GM18868 (cell line): Measurements from ENCODE around the gene RIPK1.
"Not testable (repeated sequence)": the region's sequence is repeated elsewhere in the genome, so short reads cannot be mapped to it uniquely, and the experiment has no call there.

Source experiments
- ATAC-seq: cut with Tn5 transposase; IDR thresholded peaks from one replicate; pipeline ENCODE4 v1.9.1; 2021; ENCODE audit warnings: mild to moderate bottlenecking, moderate library complexity; ENCODE audit not compliant: unreplicated experiment

The RIPK1 gene

GRCh38 chr6:3068329-3069214 lies at the start of gene RIPK1:
Gene RIPK1 (plus strand): TSS chr6:3068494. CDS start chr6:3076824, 8,330 bp downstream.
- peak; percentile 85 for ATAC-seq

DNA sequence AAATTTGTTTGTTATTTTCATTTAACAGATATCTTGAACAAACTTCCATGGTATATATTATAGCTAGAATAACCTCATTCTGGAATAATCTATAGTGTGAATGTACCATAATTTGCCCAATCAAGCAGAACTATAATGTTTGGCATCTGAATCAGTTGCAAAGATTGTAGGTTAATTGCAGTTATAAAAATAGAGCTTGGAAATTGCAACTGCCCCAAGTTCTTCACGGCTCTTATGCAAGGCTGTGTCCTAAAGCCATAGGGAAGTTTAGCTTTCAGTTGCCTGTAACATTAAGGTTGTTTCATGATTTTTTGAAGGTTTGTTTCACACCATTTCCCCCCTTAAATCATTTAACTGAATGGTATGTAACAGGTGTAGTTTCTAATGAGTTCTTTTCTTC lies 49.2 kb upstream of the RIPK1 start:
- no peak for ATAC-seq

- ATAC-seq: no peak
These were observed 48.5 kb upstream of the RIPK1 start for GRCh38 chr6:3019749-3020320.

- not testable (repeated sequence) for ATAC-seq
These were observed 47.2 kb upstream of the RIPK1 start for GRCh38 chr6:3020976-3021598.

DNA sequence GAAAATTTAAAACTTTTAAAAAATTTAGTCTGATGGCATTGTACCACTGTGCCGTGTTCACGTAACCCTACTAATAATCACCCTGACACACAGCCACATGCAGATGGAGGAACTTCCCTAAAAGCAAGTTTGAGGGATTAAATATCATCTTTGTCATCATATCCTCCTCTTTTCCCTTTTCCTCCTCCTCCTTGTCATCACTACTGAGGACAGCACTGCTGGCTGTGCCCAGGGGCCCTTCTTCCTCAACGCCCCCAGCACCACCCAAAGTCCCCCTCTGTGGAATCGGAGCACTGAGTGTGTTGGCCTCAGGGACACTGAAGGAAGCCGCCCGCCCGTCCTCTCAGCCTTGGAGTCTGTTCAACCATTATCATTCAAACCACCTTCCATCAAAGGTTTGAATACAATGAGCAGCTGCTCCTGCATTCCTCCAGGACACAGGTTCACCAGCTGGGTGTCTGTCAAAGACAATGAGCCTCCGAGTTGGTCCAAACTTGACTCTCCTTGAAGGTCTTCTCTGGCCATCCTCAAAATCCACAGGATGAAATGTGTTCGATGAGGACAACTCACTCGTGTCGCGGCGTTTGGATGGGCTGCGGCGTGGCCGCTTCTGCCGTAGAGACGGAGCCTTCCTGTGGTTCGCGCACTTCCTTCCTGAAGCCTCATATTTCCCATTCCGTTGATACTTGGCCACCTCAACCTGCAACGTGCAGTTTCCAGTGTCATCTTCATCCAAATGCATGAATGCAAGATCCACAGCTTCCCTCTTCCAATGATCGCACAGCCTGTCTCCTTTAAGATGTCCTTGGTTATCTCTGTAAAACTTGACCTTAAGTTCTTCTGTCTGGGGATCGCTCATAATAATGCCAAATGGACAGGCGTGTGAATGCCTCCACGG lies 45.3 kb upstream of the RIPK1 start:
- no peak for ATAC-seq

DNA sequence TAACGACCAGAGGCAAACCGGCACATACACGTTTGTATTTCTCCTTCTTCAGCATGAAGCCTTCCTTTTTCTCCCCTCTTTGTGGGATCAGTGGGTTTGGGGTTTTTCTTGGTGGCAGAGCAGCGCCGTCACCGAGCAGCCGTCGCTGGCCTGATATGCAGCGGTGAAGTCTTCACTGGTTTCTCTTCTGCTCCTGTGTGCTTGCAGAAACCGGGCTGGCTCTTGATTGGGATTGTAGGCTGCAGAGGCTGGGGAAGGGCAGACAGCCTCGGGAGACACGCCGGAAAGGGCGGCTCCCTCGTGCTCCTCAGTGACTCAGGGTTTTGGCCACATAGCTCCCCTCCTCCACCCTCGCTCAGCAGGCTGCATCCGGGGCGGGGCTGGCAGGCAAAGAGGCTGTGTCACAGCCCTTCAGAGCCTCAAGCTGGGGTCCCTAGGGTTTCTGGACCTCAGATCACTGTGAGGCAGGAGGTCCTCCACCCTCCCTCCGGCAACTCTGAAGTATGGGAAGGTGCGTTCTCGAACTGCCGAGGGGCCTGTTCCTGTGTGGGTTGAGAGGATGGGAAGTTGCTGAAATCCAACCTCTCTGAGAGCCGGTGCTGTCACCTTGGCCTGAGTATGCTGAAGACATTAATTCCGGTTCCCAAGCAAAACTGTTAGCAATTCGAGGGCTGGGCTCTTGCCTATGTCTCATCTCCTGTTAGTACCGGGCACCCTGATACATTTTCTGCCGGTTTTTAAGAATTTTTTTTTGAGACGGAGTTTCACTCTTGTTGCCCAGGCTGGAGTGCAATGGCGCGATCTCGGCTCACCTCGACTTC lies 44.4 kb upstream of the RIPK1 start:
- ATAC-seq: peak; percentile 79

- ATAC-seq: peak; percentile 76
These were observed 41.3 kb upstream of the RIPK1 start for GRCh38 chr6:3026791-3027626.

GRCh38 chr6:3028156-3028555 lies 40.1 kb upstream of the RIPK1 start:
- ATAC-seq: not testable (repeated sequence)

DNA sequence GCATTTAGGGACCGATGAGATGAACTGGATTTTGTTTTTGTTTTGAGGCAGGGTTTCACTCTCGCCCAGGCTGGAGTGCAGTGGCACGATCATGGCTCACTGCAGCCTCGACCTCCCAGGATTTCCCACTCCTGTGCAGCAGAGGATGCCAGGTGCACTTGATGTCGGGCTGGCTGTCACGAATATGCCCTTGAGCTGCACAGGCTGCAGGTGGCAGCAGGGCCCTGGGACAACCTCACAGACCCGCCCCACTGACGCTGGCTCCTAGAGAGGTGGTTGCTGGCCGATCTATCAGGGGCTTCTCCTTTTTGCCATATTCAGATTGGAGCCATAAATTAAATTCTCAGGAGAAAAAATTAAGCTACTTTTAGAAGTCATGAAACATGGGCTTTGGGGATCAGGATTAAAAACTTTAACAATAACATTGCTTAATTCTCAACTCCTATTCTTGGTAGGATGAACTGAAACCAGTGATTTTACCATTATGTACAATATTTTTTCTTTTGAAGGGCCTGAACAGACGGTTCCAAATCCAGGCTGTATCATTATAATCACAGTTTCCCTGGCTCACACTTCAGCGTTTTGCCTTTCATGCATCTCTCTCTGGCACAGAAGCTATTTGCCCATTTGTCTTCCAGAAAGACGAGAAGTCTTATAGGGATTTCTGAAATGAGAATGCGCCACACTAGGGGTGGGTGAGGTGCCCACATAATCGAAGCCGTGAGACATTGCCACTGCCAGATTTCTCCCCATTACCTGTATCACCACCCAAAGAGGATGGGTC lies 36.2 kb upstream of the RIPK1 start:
- ATAC-seq: no peak

- ATAC-seq: no peak
These were observed 35.3 kb upstream of the RIPK1 start for GRCh38 chr6:3032986-3033385.

DNA sequence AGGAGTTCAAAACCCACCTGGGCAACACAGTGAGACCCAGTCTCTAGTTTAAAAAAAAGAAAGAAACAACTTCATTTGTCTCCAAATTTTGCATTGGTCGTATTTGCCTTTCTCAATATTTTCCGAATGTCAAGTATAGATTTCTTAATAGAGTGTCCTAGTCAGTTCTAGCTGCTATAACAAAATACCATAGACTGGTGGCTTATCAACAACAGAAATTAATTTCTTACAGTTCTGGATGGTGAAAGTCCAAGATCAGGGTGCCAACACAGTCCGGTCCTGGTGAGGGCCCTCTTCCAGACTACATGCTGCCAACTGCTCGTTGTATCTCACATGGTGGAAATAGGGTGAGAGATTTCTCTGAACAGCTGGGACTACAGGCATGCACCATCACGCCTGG lies 34.6 kb upstream of the RIPK1 start:
- no peak for ATAC-seq

DNA sequence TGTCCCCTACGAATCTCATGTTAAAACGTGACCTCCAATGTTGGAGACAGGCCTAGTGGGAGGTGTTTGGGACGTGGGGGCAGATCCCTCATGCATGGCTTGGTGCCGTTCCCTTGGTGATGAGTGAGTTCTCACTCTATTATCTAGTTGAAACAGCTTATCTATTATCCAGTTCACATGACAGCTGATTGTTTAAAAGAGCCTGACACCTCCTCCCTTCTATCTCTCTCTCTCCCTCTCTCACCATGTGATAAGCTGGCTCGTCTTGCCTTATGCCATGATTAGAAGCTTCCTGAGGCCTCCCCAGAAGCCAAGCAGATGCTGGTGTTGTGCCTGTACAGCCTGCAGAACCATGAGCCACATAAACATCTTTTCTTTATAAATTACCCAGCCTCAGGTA lies 32.9 kb upstream of the RIPK1 start:
- no peak for ATAC-seq

- ATAC-seq: no peak
These were observed 31.2 kb upstream of the RIPK1 start for GRCh38 chr6:3036861-3037637.

GRCh38 chr6:3037638-3038365 lies 30.5 kb upstream of the RIPK1 start:
- no peak for ATAC-seq

GRCh38 chr6:3039384-3039783 lies 28.9 kb upstream of the RIPK1 start:
- ATAC-seq: no peak

GRCh38 chr6:3041147-3041546 lies 27.1 kb upstream of the RIPK1 start:
- no peak for ATAC-seq

DNA sequence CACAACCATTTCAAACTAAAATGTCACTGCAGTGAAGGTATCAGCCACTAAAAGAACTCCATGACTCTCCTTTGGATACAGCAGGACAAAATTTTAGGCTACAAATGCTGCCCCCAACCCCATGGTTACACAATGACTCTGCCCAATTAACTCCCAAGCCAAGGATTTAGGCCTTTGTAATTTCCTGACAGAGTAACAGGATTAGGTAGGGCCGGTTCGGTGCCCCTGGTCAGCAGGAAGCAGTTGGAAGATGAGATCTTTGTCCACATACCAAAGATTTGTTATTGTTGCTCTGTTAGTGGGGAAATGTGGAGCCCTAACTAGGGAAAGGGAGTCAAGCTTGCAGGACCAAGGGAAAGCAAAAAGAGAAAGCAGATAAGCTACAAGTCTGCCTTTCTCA lies 26.7 kb upstream of the RIPK1 start:
- no peak for ATAC-seq
